DND-41 (cell line): Measurements from ENCODE around the gene ESYT3.

ENCODE experiments used
- ATAC-seq: fragments of 200-7000 bp; cut with Tn5 transposase; 3 replicates; pipeline ENCODE4 v1.9.1; 2021; ENCODE audit warnings: low read depth; ENCODE audit not compliant: insufficient read depth
- DNase-seq: peaks from one replicate; pipeline ENCODE4 v3.0.0-alpha.2; 2020
- H2AFZ ChIP-seq: 2 replicates; pipeline ENCODE4 v1.6.0; 2012; ENCODE audit warnings: low read depth, low read length
- H3K27ac ChIP-seq: 2 replicates; pipeline ENCODE4 v1.5.1; 2012; ENCODE audit warnings: low read length, inconsistent platforms
- H3K27me3 ChIP-seq: fragments of 200-600 bp; sonication (generic); 2 replicates; pipeline ENCODE4 v1.6.0; 2012; ENCODE audit warnings: low read length, mild to moderate bottlenecking, inconsistent platforms; ENCODE audit not compliant: insufficient read depth, poor library complexity
- H3K36me3 ChIP-seq: 2 replicates; pipeline ENCODE4 v1.5.1; 2012; ENCODE audit warnings: low read length, inconsistent platforms; ENCODE audit not compliant: insufficient read depth
- H3K4me1 ChIP-seq: 2 replicates; pipeline ENCODE4 v1.5.1; 2012; ENCODE audit warnings: mild to moderate bottlenecking, low read length; ENCODE audit not compliant: insufficient read depth
- H3K4me2 ChIP-seq: 2 replicates; pipeline ENCODE4 v1.6.0; 2012; ENCODE audit warnings: mild to moderate bottlenecking, moderate library complexity, low read length, inconsistent platforms; ENCODE audit not compliant: insufficient read depth
- H3K4me3 ChIP-seq, 2 experiments: fragments of 200-600 bp in 1 of 2; shearing (Covaris generic) in 1 of 2; 2 replicates each; pipeline ENCODE4 v1.5.1; 2012 to 2016; ENCODE audit warnings: inconsistent platforms in 2 of 2, low read length in 2 of 2, mild to moderate bottlenecking in 2 of 2, low read depth in 1 of 2, moderate library complexity in 1 of 2
- H3K79me2 ChIP-seq: 2 replicates; pipeline ENCODE4 v1.6.0; 2012; ENCODE audit warnings: low read length, inconsistent platforms; ENCODE audit not compliant: insufficient read depth
- H3K9ac ChIP-seq: 2 replicates; pipeline ENCODE4 v1.6.0; 2012; ENCODE audit warnings: low read depth, mild to moderate bottlenecking, inconsistent platforms, low read length, moderate library complexity
- H3K9me3 ChIP-seq: 2 replicates; pipeline ENCODE4 v1.5.1; 2012; ENCODE audit warnings: low read length, moderate library complexity, mild to moderate bottlenecking, inconsistent platforms; ENCODE audit not compliant: insufficient read depth, severe bottlenecking
- H4K20me1 ChIP-seq: 2 replicates; pipeline ENCODE4 v1.6.0; 2012; ENCODE audit warnings: low read length; ENCODE audit not compliant: insufficient read depth
- EZH2 ChIP-seq: IDR thresholded peaks from 3 replicates; pipeline ENCODE4 v1.6.1; 2012; ENCODE audit warnings: borderline replicate concordance, low read depth, mild to moderate bottlenecking, moderate library complexity, low read length, inconsistent platforms; ENCODE audit not compliant: severe bottlenecking
- TF ChIP-seq, protein P1 (sequence below): IDR thresholded peaks from 2 replicates; pipeline ENCODE4 v1.5.1; 2012; ENCODE audit warnings: borderline replicate concordance, low read length, moderate library complexity, mild to moderate bottlenecking; ENCODE audit not compliant: poor library complexity, severe bottlenecking; ENCODE audit errors: extremely low read depth

Gene ESYT3

DNA sequence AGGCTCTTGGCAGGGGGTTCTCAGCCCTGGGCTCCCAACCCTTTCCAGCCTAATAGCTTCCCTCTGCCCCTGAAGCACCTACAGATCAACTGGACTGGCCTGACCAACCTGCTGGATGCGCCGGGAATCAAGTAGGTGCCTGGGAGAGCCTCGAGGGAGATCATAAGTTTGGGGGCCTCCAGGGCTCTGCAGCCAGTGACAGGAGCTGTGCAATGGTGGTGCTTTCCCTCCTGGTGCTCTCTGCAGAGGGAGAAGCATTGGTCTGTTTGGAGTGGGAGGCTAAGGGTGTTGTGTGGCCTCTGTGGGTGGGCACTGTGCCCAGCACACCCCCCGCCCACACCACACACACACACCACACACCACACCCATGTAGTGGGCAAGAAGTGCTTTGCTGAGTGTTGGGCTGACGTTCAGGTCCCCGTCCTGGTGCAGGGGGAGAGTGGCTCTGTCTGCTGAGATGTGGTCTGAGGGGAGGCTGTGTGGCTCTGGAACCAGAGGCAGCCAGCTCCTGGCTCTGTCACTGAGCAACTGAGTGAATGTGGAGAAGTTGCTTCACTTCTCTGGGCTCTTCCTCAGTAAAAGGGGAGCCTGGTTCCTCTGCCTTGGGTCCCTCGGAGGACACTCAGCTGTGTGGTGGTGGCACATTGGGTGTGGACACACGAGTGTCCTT lies 26.3 kb downstream of the ESYT3 start:
- Histone ChIP-seq H3K79me2 (no peaks in the 10 kb centered on the region), H3K4me1 (no peaks in the 10 kb centered on the region), H3K27me3 (no peaks in the 10 kb centered on the region), H3K27ac (no peak overlapping the region), H2AFZ (no peak overlapping the region), H3K9ac (no peak overlapping the region), H4K20me1 (no peaks in the 10 kb centered on the region), H3K4me2 (no peak overlapping the region), H3K4me3 (no peak overlapping the region), H3K36me3 (no peaks in the 10 kb centered on the region), H3K9me3 (no peaks in the 10 kb centered on the region)
- ATAC-seq (no peak), DNase-seq (no peak)
- no peak for TF ChIP-seq EZH2
- TF ChIP-seq, protein P1, sequence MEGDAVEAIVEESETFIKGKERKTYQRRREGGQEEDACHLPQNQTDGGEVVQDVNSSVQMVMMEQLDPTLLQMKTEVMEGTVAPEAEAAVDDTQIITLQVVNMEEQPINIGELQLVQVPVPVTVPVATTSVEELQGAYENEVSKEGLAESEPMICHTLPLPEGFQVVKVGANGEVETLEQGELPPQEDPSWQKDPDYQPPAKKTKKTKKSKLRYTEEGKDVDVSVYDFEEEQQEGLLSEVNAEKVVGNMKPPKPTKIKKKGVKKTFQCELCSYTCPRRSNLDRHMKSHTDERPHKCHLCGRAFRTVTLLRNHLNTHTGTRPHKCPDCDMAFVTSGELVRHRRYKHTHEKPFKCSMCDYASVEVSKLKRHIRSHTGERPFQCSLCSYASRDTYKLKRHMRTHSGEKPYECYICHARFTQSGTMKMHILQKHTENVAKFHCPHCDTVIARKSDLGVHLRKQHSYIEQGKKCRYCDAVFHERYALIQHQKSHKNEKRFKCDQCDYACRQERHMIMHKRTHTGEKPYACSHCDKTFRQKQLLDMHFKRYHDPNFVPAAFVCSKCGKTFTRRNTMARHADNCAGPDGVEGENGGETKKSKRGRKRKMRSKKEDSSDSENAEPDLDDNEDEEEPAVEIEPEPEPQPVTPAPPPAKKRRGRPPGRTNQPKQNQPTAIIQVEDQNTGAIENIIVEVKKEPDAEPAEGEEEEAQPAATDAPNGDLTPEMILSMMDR = no peak

DNA sequence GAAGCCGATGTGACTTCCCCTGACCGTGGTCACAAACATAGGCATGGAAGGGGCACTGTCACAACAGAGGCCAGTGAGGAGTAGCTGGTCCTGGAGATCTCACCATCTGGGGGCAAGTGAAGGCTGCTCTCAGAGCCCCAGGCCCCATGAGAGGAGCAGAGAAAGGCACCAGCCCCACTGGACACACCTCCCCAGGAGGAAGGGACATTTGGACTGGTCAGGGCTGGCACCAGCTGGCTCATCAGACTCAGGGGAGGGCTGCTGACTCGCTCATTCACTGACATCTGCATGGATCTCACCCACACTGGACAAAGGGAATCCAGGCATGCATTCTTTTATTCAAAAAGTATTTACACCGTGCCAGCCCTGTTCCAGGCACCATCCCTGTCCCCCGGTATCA lies 26.8 kb downstream of the ESYT3 start:
- no peak overlapping the region for H2AFZ ChIP-seq
- no peaks in the 10 kb centered on the region for H3K4me1 ChIP-seq
- H3K27ac ChIP-seq = no peak overlapping the region
- no peak overlapping the region for H3K4me2 ChIP-seq
- no peaks in the 10 kb centered on the region for H4K20me1 ChIP-seq
- H3K27me3 ChIP-seq = no peaks in the 10 kb centered on the region
- no peak overlapping the region for H3K4me3 ChIP-seq
- no peak overlapping the region for H3K9ac ChIP-seq
- DNase-seq (no peak), ATAC-seq (no peak)
- no peaks in the 10 kb centered on the region for H3K79me2 ChIP-seq
- TF ChIP-seq EZH2 = no peak
- TF ChIP-seq, protein P1 = no peak
- H3K36me3 ChIP-seq = no peaks in the 10 kb centered on the region
- no peaks in the 10 kb centered on the region for H3K9me3 ChIP-seq

DNA sequence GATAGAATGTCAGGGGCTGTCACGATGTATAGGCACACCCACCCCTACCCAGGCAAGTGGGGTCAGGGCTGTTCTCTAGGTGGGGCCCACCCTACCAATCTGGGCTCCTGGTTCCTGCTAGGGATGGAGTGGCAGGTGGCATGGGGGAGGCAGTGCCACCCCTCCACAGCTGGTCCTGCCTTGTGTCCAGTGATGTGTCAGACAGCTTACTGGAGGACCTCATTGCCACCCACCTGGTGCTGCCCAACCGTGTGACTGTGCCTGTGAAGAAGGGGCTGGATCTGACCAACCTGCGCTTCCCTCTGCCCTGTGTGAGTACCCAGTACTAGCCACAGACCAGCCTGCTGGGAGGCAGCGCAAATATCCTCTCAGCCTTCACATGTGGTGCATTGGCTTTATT lies 27.5 kb downstream of the ESYT3 start:
- no peak overlapping the region for H3K27ac ChIP-seq
- no peak for DNase-seq

More for the DNA sequence above, 27.5 kb downstream of the ESYT3 start:
- H3K4me1 ChIP-seq = no peaks in the 10 kb centered on the region
- H3K79me2 ChIP-seq = no peaks in the 10 kb centered on the region
- ATAC-seq = no peak
- TF ChIP-seq, protein P1 = no peak
- TF ChIP-seq EZH2 = no peak
- no peak overlapping the region for H3K9ac ChIP-seq
- no peaks in the 10 kb centered on the region for H3K27me3 ChIP-seq
- H3K4me2 ChIP-seq = no peak overlapping the region
- no peaks in the 10 kb centered on the region for H3K36me3 ChIP-seq
- H4K20me1 ChIP-seq = no peaks in the 10 kb centered on the region
- H2AFZ ChIP-seq = no peak overlapping the region
- no peak overlapping the region for H3K4me3 ChIP-seq
- H3K9me3 ChIP-seq = no peaks in the 10 kb centered on the region
